ENCODE data around the gene M1AP. TPM values are rescaled to one million over a fixed set of nuclear protein-coding genes. Genes with fewer than 3 reads are reported as not detected.
A peak's percentile ranks its signal among the peaks of the same experiment; 100 is the strongest.

Gene M1AP
- total RNA-seq, 1 donor from 2014 or later, result 0.75 TPM

GRCh38 chr2:74522516-74522915, 125.6 kb downstream of the M1AP start:
- Mint-ChIP-seq H3K4me3 (no peak overlapping the region), H3K9me3 (no peaks in the 10 kb centered on the region)

GRCh38 chr2:74516650-74517049, 131.5 kb downstream of the M1AP start:
- no peak for DNase-seq (ENCODE audit: low spot score)
- H3K27ac Mint-ChIP-seq, result no peak overlapping the region
- Histone ChIP-seq H3K27ac (no peak overlapping the region), H3K4me1 (peaks cover 21% of the 10 kb centered on the region), H3K9ac (no peak overlapping the region), H3K9me3 (ENCODE audit: low read depth) (no peaks in the 10 kb centered on the region), H3K4me3 (no peak overlapping the region), H3K27me3 (peaks cover 100% of the 10 kb centered on the region), H4K20me1 (ENCODE audit: low read depth) (peaks cover 26% of the 10 kb centered on the region), H3F3A (ENCODE audit: low read depth) (peaks cover 34% of the 10 kb centered on the region), H2AFZ (replicated peaks) (no peak overlapping the region), H3K36me3 (no peaks in the 10 kb centered on the region), H3K79me2 (ENCODE audit: low read depth) (no peaks in the 10 kb centered on the region), H3K4me2 (no peak overlapping the region)
- peaks cover 5% of the 10 kb centered on the region for H3K36me3 Mint-ChIP-seq
- TF ChIP-seq EZH2 (IDR thresholded peaks at IDR 0.05) (no peak), EZH2phosphoT487 (IDR thresholded peaks at IDR 0.05) (no peak), CTCF (IDR thresholded peaks at IDR 0.05) (no peak)
- peaks cover 8% of the 10 kb centered on the region for H3K9me3 Mint-ChIP-seq
- peaks cover 74% of the 10 kb centered on the region for H3K27me3 Mint-ChIP-seq (ENCODE audit: insufficient read depth, low read depth)
- peaks cover 19% of the 10 kb centered on the region for H3K4me1 Mint-ChIP-seq
- H3K4me3 Mint-ChIP-seq, result peak overlapping the region; percentile 55

More at GRCh38 chr2:74522516-74522915, 125.6 kb downstream of the M1AP start:
- Mint-ChIP-seq H3K4me1 (peaks cover 3% of the 10 kb centered on the region), H3K36me3 (peaks cover 15% of the 10 kb centered on the region), H3K27ac (no peak overlapping the region), H3K27me3 (ENCODE audit: insufficient read depth, low read depth) (peaks cover 42% of the 10 kb centered on the region)
- H4K20me1 ChIP-seq (ENCODE audit: low read depth), result no peaks in the 10 kb centered on the region
- H3K79me2 ChIP-seq (ENCODE audit: low read depth), result peaks cover under 1% of the 10 kb centered on the region
- no peak for DNase-seq (ENCODE audit: low spot score)
- no peak overlapping the region for H2AFZ ChIP-seq (replicated peaks)
- H3K4me2 ChIP-seq, result no peak overlapping the region
- no peak overlapping the region for H3K27ac ChIP-seq
- no peak overlapping the region for H3K9ac ChIP-seq
- no peaks in the 10 kb centered on the region for H3K36me3 ChIP-seq
- H3K9me3 ChIP-seq (ENCODE audit: low read depth), result no peaks in the 10 kb centered on the region
- peaks cover 54% of the 10 kb centered on the region for H3K27me3 ChIP-seq
- no peaks in the 10 kb centered on the region for H3K4me1 ChIP-seq
- TF ChIP-seq EZH2 (IDR thresholded peaks at IDR 0.05), result no peak
- TF ChIP-seq CTCF (IDR thresholded peaks at IDR 0.05), result no peak
- no peak for TF ChIP-seq EZH2phosphoT487 (IDR thresholded peaks at IDR 0.05)
- H3K4me3 ChIP-seq, result no peak overlapping the region
- H3F3A ChIP-seq (ENCODE audit: low read depth), result no peaks in the 10 kb centered on the region

GRCh38 chr2:74515981-74516633, 132.0 kb downstream of the M1AP start:
- Mint-ChIP-seq H3K9me3 (peaks cover 8% of the 10 kb centered on the region), H3K4me1 (peaks cover 19% of the 10 kb centered on the region), H3K4me3 (peak overlapping the region; percentile 55), H3K27ac (no peak overlapping the region), H3K27me3 (ENCODE audit: insufficient read depth, low read depth) (peaks cover 77% of the 10 kb centered on the region), H3K36me3 (peaks cover 5% of the 10 kb centered on the region)
- Histone ChIP-seq H3K4me3 (peak overlapping the region; percentile 25), H3K9ac (no peak overlapping the region), H3K27me3 (peaks cover 100% of the 10 kb centered on the region), H4K20me1 (ENCODE audit: low read depth) (peaks cover 26% of the 10 kb centered on the region), H3K79me2 (ENCODE audit: low read depth) (no peaks in the 10 kb centered on the region), H3K4me1 (peaks cover 21% of the 10 kb centered on the region), H3K27ac (no peak overlapping the region), H3K36me3 (no peaks in the 10 kb centered on the region), H3K4me2 (peak overlapping the region; percentile 69), H3F3A (ENCODE audit: low read depth) (peaks cover 34% of the 10 kb centered on the region), H3K9me3 (ENCODE audit: low read depth) (no peaks in the 10 kb centered on the region), H2AFZ (replicated peaks) (peak overlapping the region; percentile 74)
- peak; percentile 80 for TF ChIP-seq EZH2phosphoT487 (IDR thresholded peaks at IDR 0.05)
- peak; percentile 86 for TF ChIP-seq EZH2 (IDR thresholded peaks at IDR 0.05)
- TF ChIP-seq CTCF (IDR thresholded peaks at IDR 0.05), result no peak
- peak; percentile 82 for DNase-seq (ENCODE audit: low spot score)

All from neural progenitor cell (in vitro differentiated cells).